ENCODE measurements around the gene AMFR.

The AMFR gene

GRCh38 chr16:56405977-56406672, 19.2 kb downstream of the AMFR start (continued):
- no peak for TF ChIP-seq ZNF214 (tag by site-specific recombination; IDR thresholded peaks at IDR 0.05; ENCODE audit: borderline replicate concordance)
- TF ChIP-seq TSHZ1 (tag by site-specific recombination; IDR thresholded peaks at IDR 0.05; ENCODE audit: borderline replicate concordance): no peak
- TF ChIP-seq ZNF658 (tag by site-specific recombination; IDR thresholded peaks at IDR 0.05): no peak
- no peak for TF ChIP-seq ZBTB26 (tag by site-specific recombination; optimal IDR thresholded peaks at IDR 0.05)

GRCh38 chr16:56401482-56401881, 23.9 kb downstream of the AMFR start:
- Histone ChIP-seq H3K4me1 (ENCODE audit: control insufficient read depth, insufficient read depth, low read length) (no peaks in the 10 kb centered on the region), H3K36me3 (ENCODE audit: control insufficient read depth in 2 of 2, insufficient read depth in 1 of 2, low read length in 2 of 2) (peaks cover 23 to 70% of the 10 kb centered on the region in 2 experiments; a peak in 2 of 3 replicates), H3K9me3 (ENCODE audit: control insufficient read depth, insufficient read depth, low read depth, low read length) (no peaks in the 10 kb centered on the region), H3K27ac (ENCODE audit: extremely low read depth, low read depth, low read length) (no peak overlapping the region), H3K4me3 (ENCODE audit: low read depth, low read length) (no peak overlapping the region)
- ChIA-PET CTCF (interaction anchor here (0.6 to 1.5 kb wide), 6 partner anchors 11 to 1076 kb away, joined by 4 to 8 read pairs (median 4); no protein-coding TSS in a partner anchor), POLR2A (no interaction called here)
- TF ChIP-seq ZNF211 (tag by site-specific recombination; IDR thresholded peaks at IDR 0.05; ENCODE audit: low read depth): no peak
- no peak for TF ChIP-seq ZNF76 (tag by site-specific recombination; IDR thresholded peaks at IDR 0.05; ENCODE audit: borderline replicate concordance, low read depth)
- no peak for TF ChIP-seq KLF10 (tag by site-specific recombination; IDR thresholded peaks at IDR 0.05)
- no peak for TF ChIP-seq ZNF785 (tag by site-specific recombination; IDR thresholded peaks at IDR 0.05)
- no peak for TF ChIP-seq SETDB1 (IDR thresholded peaks at IDR 0.05; ENCODE audit: insufficient read length, low read length)
- no peak for TF ChIP-seq ZNF248 (tag by site-specific recombination; IDR thresholded peaks at IDR 0.05)
- no peak for TF ChIP-seq ZFP41 (tag by site-specific recombination; IDR thresholded peaks at IDR 0.05; ENCODE audit: borderline replicate concordance)
- TF ChIP-seq ZNF529 (tag by site-specific recombination; IDR thresholded peaks at IDR 0.05; ENCODE audit: insufficient replicate concordance): no peak
- TF ChIP-seq SP2 (tag by site-specific recombination; IDR thresholded peaks at IDR 0.05): no peak
- no peak for TF ChIP-seq ZNF132 (tag by site-specific recombination; IDR thresholded peaks at IDR 0.05; ENCODE audit: borderline replicate concordance)
- no peak for TF ChIP-seq ZNF292 (tag by site-specific recombination; IDR thresholded peaks at IDR 0.05; ENCODE audit: borderline replicate concordance, low read depth)

- ChIA-PET CTCF (interaction anchor here (0.9 to 1.5 kb wide), 3 partner anchors 10 to 39 kb away, joined by 4 to 8 read pairs (median 5); no protein-coding TSS in a partner anchor), POLR2A (interaction anchor here (0.9 kb wide), 1 partner anchor 51 kb away, joined by 4 read pairs; the partner anchor contains the start of genes NUDT21 and OGFOD1)
- H3K9me3 ChIP-seq (ENCODE audit: control insufficient read depth, insufficient read depth, low read depth, low read length): no peaks in the 10 kb centered on the region
- no peaks in the 10 kb centered on the region for H3K4me1 ChIP-seq (ENCODE audit: control insufficient read depth, insufficient read depth, low read length)
- H3K4me3 ChIP-seq (ENCODE audit: low read depth, low read length): no peak overlapping the region
- peaks cover 23 to 68% of the 10 kb centered on the region in 2 experiments; a peak in 2 of 3 replicates for H3K36me3 ChIP-seq (ENCODE audit: control insufficient read depth in 2 of 2, insufficient read depth in 1 of 2, low read length in 2 of 2)
- no peak overlapping the region for H3K27ac ChIP-seq (ENCODE audit: extremely low read depth, low read depth, low read length)
- TF ChIP-seq INSM2 (tag by site-specific recombination; IDR thresholded peaks at IDR 0.05) (no peak), ZNF777 (tag by site-specific recombination; IDR thresholded peaks at IDR 0.05; ENCODE audit: borderline replicate concordance) (no peak), PRDM2 (tag by site-specific recombination; IDR thresholded peaks at IDR 0.05; ENCODE audit: borderline replicate concordance) (no peak), KLF9 (tag by site-specific recombination; IDR thresholded peaks at IDR 0.05; ENCODE audit: low read depth) (no peak), ZNF214 (tag by site-specific recombination; IDR thresholded peaks at IDR 0.05; ENCODE audit: borderline replicate concordance) (no peak)
Measured at GRCh38 chr16:56400458-56400857, 24.9 kb downstream of the AMFR start.
